Measurements from ENCODE around the gene ZC3H10. TPM values are rescaled to one million over a fixed set of nuclear protein-coding genes. Genes with fewer than 3 reads are reported as not detected.
"Not testable (repeated sequence)": the region's sequence is repeated elsewhere in the genome, so short reads cannot be mapped to it uniquely, and the experiment has no call there.

Gene ZC3H10, protein sequence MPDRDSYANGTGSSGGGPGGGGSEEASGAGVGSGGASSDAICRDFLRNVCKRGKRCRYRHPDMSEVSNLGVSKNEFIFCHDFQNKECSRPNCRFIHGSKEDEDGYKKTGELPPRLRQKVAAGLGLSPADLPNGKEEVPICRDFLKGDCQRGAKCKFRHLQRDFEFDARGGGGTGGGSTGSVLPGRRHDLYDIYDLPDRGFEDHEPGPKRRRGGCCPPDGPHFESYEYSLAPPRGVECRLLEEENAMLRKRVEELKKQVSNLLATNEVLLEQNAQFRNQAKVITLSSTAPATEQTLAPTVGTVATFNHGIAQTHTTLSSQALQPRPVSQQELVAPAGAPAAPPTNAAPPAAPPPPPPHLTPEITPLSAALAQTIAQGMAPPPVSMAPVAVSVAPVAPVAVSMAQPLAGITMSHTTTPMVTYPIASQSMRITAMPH
- 8.6 TPM for total RNA-seq

DNA sequence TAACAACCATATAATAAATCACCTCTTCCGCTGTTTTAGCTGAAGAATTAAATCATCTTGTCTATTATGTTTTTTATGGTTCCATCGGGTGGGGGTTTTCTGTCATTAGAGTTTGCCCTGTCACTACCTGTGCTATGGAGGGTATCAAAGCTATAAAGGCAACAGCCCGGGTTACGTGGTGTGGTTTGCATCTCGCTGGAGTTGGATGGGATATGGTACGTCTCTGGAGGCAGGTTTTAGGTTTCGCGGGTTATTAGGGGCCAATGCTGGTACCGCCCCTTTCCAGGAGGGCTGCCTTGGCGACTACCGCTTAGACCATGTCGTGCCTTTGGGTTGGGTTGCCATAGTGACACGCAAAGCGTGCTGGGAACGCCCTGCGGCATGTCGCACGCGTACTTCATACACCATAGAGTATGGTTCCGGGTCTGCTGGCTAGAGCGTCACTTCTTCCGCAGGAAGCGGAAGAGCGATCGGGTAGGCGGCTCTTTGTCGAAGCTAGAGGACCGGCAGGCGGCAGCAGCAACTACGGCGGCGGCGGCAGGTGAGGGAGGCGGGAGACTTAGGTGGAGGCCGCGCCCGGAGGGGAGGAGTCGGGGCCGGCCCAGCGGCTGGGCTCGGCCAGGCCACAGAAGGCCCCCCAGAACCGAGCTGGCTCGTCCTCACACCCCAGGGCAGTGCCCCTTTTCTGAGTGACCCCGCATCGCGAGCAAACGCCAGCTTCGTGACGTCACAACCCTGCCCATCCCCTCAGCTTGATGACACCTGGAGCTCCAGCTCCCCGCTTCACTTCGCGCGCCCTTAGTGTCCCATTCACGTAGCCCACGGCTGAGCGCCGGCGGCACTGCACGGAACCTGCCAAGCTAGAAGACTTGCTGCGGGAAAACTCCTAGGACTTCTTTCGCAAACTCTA, at the start of gene ZC3H10:
Gene ZC3H10 (plus strand): TSS at position 489 of the 910 bp plus-strand sequence. CDS start 2,297 bp downstream, outside the sequence.
- H3K9me3 ChIP-seq (ENCODE audit: low read depth, low read length), result no peaks in the 10 kb centered on the region
- peak within 1 kb of the TSS; percentile 91 for H3K4me3 ChIP-seq (ENCODE audit: low read length)
- no peaks in the 10 kb centered on the region for H3K27me3 ChIP-seq (ENCODE audit: insufficient read depth, low read length)
- H3K4me1 ChIP-seq (ENCODE audit: insufficient read depth, low read length), result peaks cover 35% of the 10 kb centered on the region

DNA sequence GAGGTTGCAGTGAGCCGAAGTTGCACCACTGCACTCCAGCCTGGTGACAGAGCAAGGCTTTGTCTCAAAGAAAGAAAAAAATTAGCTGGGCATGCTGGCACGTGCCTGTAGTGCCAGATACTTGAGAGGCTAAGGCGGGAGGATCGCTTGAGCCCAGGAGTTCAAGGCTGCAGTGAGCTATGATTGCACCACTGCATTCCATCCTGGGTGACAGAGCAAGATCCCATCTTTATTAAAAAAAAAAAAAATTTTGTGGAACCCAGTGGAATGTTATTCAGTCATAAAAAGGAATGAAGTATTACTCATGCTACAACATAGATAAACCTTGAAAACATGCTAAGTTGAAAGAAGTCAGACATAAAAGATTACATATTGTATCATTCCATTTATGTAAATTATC, 46.4 kb upstream of the ZC3H10 start:
- H3K9me3 ChIP-seq (ENCODE audit: low read depth, low read length), result no peaks in the 10 kb centered on the region
- no peak overlapping the region for H3K4me3 ChIP-seq (ENCODE audit: low read length)
- no peaks in the 10 kb centered on the region for H3K4me1 ChIP-seq (ENCODE audit: insufficient read depth, low read length)
- no peaks in the 10 kb centered on the region for H3K27me3 ChIP-seq (ENCODE audit: insufficient read depth, low read length)

DNA sequence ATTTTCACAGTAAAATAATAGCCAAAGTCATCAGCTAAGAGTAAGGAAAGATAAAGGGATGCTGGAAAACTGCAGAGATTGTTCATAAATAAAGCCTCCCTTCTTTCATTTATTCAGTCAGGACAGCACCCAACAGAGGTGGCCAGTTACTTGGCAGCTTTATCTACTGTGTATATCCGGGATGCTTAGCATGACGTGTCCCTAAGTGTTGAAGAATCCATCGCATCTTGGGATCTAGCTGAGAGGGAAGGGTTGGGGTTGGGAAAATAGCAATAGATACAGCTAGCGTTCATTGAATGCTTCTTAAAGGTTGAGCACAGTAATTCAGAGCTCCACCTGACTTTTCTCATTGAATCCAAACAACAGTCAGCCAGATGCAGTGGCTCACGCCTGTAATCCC, 43.7 kb upstream of the ZC3H10 start:
- no peaks in the 10 kb centered on the region for H3K9me3 ChIP-seq (ENCODE audit: low read depth, low read length)
- H3K4me3 ChIP-seq (ENCODE audit: low read length), result no peak overlapping the region
- peaks cover 8% of the 10 kb centered on the region for H3K4me1 ChIP-seq (ENCODE audit: insufficient read depth, low read length)
- no peaks in the 10 kb centered on the region for H3K27me3 ChIP-seq (ENCODE audit: insufficient read depth, low read length)

DNA sequence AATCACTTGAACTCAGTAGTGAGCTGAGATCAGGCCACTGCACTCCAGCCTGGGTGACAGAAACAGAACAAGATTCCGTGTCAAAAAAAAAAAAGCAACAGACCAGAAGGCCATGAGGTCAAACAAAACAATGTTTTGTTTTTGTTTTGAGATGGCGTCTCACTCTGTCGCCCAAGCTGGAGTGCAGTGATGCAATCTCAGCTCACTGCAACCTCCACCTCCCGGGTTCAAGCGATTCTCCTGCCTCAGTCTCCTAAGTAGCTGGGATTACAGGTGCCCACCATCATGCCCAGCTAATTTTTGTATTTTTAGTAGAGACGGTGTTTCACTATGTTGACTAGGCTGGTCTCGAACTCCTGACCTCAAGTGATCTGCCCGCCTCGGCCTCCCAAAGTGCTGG, 40.1 kb upstream of the ZC3H10 start:
- H3K9me3 ChIP-seq (ENCODE audit: low read depth, low read length); H3K4me3 ChIP-seq (ENCODE audit: low read length): not testable (repeated sequence)
- peaks cover 17% of the 10 kb centered on the region for H3K27me3 ChIP-seq (ENCODE audit: insufficient read depth, low read length)
- H3K4me1 ChIP-seq (ENCODE audit: insufficient read depth, low read length), result peaks cover 21% of the 10 kb centered on the region

DNA sequence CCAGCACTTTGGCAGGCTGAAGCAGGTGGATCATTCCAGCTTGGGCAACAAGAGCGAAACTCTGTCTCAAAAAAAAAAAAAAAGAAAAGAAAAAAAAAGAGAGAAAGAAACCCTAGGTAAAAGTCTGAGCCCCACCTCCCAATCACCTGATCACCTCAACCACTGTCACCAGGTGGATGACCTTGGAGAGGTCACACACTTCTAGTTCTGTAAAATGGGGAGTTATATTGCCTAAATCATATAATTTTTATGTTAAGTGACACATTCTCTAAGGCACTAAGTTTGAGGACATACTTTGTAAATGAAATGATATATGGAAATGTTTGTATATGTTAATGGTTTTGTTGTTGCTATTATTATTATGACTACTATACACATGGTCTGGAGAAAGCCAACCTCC, 39.6 kb upstream of the ZC3H10 start:
- peaks cover 21% of the 10 kb centered on the region for H3K4me1 ChIP-seq (ENCODE audit: insufficient read depth, low read length)
- H3K27me3 ChIP-seq (ENCODE audit: insufficient read depth, low read length), result peaks cover 17% of the 10 kb centered on the region
- no peaks in the 10 kb centered on the region for H3K9me3 ChIP-seq (ENCODE audit: low read depth, low read length)
- H3K4me3 ChIP-seq (ENCODE audit: low read length), result no peak overlapping the region

DNA sequence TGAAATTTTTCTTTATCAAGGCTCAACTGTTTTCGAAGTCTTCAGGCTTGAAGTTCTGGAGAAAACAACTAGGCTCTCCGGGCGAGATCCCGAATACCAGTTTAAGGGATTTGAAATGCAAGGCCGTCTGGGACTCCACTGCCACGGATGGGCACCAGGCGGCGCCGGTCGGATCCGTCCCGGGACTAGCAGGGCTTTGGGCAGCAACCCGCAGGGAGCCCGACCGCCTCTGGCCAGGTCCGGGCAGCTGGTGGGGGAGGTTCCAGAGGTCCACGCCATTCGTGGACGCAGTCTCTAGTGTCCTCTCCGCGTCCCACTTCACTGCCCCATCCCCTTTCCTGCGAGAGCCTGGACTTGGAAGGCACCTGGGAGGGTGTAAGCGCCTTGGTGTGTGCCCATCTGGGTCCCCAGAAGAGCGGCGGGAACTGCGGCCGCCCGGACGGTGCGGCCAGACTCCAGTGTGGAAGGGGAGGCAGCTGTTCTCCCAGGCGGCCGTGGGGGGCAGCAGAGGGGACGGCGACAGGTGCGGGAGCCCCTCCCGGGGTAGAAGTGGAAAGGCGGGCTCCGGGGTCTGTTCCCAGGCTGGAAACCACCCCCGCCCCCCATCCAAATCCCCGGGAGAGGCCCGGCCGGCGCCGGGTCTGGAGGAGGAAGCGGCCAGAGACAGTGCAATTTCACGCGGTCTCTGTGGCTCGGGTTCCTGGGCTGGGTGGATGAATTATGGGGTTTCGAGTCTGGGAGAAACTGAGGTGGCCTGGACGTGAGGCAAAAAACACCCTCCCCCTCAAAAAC, 38.9 kb upstream of the ZC3H10 start:
- peaks cover 21% of the 10 kb centered on the region for H3K27me3 ChIP-seq (ENCODE audit: insufficient read depth, low read length)
- H3K4me3 ChIP-seq (ENCODE audit: low read length), result peak overlapping the region; percentile 45
- H3K4me1 ChIP-seq (ENCODE audit: insufficient read depth, low read length), result peaks cover 21% of the 10 kb centered on the region
- no peaks in the 10 kb centered on the region for H3K9me3 ChIP-seq (ENCODE audit: low read depth, low read length)

DNA sequence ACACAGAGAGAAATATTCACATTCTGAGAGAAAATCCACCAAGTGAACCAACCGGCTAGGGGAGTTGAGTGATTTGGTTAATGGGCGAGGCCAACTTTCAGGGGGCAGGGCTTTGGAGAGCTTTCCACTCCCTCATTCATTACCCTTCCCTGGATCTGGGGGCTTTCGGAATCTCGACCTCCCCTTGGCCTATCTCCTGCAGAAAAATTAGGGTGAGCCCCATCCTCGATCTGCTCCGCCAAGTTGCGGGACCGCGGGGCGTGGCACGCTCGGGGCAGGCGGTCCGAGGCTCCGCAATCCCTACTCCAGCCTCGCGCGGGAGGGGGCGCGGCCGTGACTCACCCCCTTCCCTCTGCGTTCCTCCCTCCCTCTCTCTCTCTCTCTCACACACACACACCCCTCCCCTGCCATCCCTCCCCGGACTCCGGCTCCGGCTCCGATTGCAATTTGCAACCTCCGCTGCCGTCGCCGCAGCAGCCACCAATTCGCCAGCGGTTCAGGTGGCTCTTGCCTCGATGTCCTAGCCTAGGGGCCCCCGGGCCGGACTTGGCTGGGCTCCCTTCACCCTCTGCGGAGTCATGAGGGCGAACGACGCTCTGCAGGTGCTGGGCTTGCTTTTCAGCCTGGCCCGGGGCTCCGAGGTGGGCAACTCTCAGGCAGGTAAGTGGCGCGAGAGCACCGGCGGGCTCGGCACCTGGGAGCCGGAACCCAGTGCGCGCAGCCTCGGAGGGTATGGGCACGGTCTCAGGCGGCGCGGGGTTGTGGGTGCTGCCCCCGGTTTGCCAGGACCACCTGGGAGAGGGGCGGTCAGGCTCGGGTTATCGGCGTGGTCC, 38.1 kb upstream of the ZC3H10 start, which contains the start of gene ERBB3:
Gene ERBB3 (plus strand): TSS at position 443 of the 833 bp plus-strand sequence. CDS start 136 bp downstream, at position 579.
- Histone ChIP-seq H3K4me3 (ENCODE audit: low read length) (peak within 1 kb of the TSS; percentile 45), H3K9me3 (ENCODE audit: low read depth, low read length) (no peaks in the 10 kb centered on the region), H3K4me1 (ENCODE audit: insufficient read depth, low read length) (peaks cover 21% of the 10 kb centered on the region), H3K27me3 (ENCODE audit: insufficient read depth, low read length) (peaks cover 21% of the 10 kb centered on the region)

DNA sequence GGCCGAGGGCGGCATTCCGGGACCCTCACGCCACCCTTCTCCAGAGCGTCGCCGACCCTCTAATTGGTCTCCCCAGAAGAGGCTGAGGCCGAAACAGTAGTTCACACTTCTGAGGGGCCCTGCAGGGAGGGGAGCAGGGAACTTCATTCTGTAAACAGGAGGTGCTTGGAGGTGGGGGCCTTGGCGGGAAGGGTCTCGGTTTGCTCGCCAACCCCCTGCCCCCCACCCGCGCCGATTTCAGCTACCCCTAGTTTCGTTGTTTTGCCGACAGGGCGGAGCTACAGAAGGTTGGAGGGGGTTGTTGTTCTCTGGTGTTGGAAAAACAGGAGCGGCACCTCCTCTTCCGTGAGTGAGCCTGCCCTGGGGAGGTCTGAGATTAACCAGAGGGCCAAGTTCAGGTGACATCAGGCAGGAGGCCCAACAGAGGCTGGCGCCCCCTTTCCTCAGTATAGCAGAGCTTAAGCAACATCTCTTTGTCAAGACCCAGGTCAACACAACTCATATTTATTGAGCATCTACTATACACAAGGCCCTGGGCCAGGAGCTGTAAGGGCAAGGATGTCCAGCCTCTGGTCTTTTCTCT, 37.4 kb upstream of the ZC3H10 start:
- H3K4me3 ChIP-seq (ENCODE audit: low read length), result no peak overlapping the region
- peaks cover 21% of the 10 kb centered on the region for H3K27me3 ChIP-seq (ENCODE audit: insufficient read depth, low read length)
- no peaks in the 10 kb centered on the region for H3K9me3 ChIP-seq (ENCODE audit: low read depth, low read length)
- peaks cover 21% of the 10 kb centered on the region for H3K4me1 ChIP-seq (ENCODE audit: insufficient read depth, low read length)

DNA sequence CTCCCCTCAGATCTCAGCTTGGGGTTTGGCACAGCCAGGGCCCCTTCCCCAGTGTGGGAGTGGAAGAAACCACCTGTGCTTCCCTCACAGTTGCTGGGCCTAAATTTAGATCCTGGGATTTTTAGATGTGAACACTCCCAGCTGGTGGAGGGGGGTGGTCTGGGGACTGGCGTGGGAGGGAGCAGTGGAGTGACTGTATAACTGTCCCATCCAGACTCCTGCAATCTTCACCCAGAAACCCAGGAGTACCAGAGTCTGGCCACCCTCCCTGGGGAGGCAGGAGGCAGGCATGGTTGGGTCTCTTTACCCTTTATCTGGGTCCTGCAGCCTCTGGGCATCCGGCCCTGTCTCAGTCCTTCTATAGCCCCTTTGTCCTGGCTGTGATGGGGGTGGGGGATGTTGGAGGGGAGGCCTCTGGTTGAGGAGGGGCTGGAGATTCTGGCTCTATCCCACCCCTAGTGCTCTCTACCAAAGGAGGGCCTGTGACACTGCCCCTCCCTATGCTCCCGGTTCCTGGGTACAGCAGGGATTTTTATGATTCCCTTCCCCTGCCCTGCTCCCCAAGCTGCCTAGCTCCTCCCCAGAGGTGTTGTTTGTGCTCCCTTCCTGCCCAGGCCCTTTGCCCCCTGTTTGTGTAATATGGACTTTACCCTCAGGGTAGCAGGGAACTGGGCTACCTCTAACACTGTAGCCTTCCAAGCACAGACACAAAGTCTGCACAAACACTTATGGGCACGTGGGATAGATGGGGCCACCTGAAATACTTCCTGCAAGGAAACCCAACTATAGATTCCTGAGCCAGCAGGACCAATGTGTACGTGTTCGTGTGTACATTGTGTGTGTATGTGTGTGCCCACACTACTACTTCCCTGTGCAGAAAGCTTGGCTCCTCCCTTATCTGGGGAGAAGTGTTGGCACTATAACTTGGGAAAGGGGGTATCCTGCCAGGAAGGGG, 36.4 kb upstream of the ZC3H10 start:
- Histone ChIP-seq H3K27me3 (ENCODE audit: insufficient read depth, low read length) (peaks cover 21% of the 10 kb centered on the region), H3K9me3 (ENCODE audit: low read depth, low read length) (no peaks in the 10 kb centered on the region), H3K4me3 (ENCODE audit: low read length) (no peak overlapping the region), H3K4me1 (ENCODE audit: insufficient read depth, low read length) (peaks cover 21% of the 10 kb centered on the region)

DNA sequence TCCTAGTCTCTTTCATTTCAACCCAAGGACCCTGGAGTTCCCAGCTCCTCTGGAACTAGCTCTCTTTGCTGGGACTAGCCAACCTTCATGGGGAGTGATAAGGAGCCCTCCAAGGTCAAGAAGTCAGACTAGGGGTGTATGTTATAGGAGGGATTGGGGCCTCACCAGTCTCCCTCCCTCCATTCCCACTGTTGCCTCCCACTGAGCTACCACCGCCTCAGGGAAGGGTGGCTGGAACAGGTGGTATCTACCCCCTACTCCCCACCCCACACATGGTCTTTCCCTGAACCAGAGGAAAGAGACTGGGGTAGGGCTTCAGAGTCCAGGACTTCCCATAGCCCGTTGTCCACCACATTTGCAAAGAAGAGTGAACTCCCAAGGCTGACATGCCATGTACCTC, 35.7 kb upstream of the ZC3H10 start:
- Histone ChIP-seq H3K4me3 (ENCODE audit: low read length) (no peak overlapping the region), H3K27me3 (ENCODE audit: insufficient read depth, low read length) (peaks cover 21% of the 10 kb centered on the region), H3K9me3 (ENCODE audit: low read depth, low read length) (no peaks in the 10 kb centered on the region), H3K4me1 (ENCODE audit: insufficient read depth, low read length) (peaks cover 21% of the 10 kb centered on the region)

DNA sequence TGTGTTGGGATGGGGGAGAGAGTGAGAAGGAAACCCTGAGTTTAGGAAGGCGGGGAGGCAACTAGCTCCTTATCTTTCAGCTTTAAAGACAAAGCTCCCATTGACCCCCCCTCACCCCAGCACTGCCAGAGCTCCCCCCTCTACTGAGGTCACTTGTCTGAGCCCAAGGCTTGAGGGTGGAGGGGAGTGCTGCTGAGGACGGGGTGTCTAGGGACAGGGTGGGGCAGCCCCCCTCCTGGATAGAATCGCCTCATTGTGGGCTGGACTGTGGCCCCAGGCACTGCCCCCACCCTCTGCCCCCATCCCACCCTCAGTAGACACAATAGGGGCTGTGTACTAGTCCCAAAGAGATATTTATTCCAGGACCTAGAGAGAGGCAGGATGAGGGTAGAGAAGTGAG, 35.1 kb upstream of the ZC3H10 start:
- H3K9me3 ChIP-seq (ENCODE audit: low read depth, low read length), result no peaks in the 10 kb centered on the region
- peaks cover 21% of the 10 kb centered on the region for H3K4me1 ChIP-seq (ENCODE audit: insufficient read depth, low read length)
- H3K4me3 ChIP-seq (ENCODE audit: low read length), result no peak overlapping the region
- peaks cover 21% of the 10 kb centered on the region for H3K27me3 ChIP-seq (ENCODE audit: insufficient read depth, low read length)

DNA sequence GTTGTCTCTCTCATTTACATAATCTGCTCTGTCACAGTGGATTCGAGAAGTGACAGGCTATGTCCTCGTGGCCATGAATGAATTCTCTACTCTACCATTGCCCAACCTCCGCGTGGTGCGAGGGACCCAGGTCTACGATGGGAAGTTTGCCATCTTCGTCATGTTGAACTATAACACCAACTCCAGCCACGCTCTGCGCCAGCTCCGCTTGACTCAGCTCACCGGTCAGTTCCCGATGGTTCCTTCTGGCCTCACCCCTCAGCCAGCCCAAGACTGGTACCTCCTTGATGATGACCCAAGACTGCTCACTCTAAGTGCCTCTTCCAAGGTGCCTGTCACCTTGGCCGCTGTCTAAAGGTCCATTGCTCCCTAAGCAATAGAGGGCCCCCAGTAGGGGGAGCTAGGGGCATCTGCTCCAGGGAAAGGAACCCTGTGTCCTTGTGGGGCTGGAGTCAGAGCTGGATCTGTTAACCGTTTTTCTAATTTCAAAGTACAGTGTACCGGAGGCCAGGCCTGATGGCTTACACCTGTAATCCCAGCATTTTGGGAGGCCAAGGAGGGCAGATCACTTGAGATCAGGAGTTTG, 33.0 kb upstream of the ZC3H10 start:
- H3K4me3 ChIP-seq (ENCODE audit: low read length), result no peak overlapping the region
- no peaks in the 10 kb centered on the region for H3K9me3 ChIP-seq (ENCODE audit: low read depth, low read length)
- H3K27me3 ChIP-seq (ENCODE audit: insufficient read depth, low read length), result peaks cover 20% of the 10 kb centered on the region
- peaks cover 7% of the 10 kb centered on the region for H3K4me1 ChIP-seq (ENCODE audit: insufficient read depth, low read length)
